HG03378 (cell line): Measurements from ENCODE around the gene DDHD1.
A peak's percentile ranks its signal among the peaks of the same experiment; 100 is the strongest.
"Not testable (repeated sequence)": the region's sequence is repeated elsewhere in the genome, so short reads cannot be mapped to it uniquely, and the experiment has no call there.

Experiments
- ATAC-seq: cut with Tn5 transposase; IDR thresholded peaks from one replicate; pipeline ENCODE4 v1.9.1; 2021; ENCODE audit warnings: mild to moderate bottlenecking, moderate library complexity; ENCODE audit not compliant: unreplicated experiment

DDHD1 gene

GRCh38 chr14:53109105-53110041, 43.8 kb downstream of the DDHD1 start:
- peak; percentile 81 for ATAC-seq

- ATAC-seq: peak; percentile 8
Observed at GRCh38 chr14:53108292-53109104, 44.6 kb downstream of the DDHD1 start.

- ATAC-seq: no peak
Observed at GRCh38 chr14:53106768-53107167, 46.4 kb downstream of the DDHD1 start.

GRCh38 chr14:53103636-53104340, 49.3 kb downstream of the DDHD1 start:
- no peak for ATAC-seq

GRCh38 chr14:53093206-53093605, 59.9 kb downstream of the DDHD1 start:
- ATAC-seq: no peak

GRCh38 chr14:53090853-53091252, 62.3 kb downstream of the DDHD1 start:
- no peak for ATAC-seq

- not testable (repeated sequence) for ATAC-seq
Observed at GRCh38 chr14:53084954-53085353, 68.2 kb downstream of the DDHD1 start.

GRCh38 chr14:53064475-53064874, 88.6 kb downstream of the DDHD1 start:
- ATAC-seq: no peak

GRCh38 chr14:53062856-53063255, 90.3 kb downstream of the DDHD1 start:
- no peak for ATAC-seq

GRCh38 chr14:53060046-53060445, 93.1 kb downstream of the DDHD1 start:
- no peak for ATAC-seq

- peak; percentile 66 for ATAC-seq
Observed at GRCh38 chr14:53055003-53055402, 98.1 kb downstream of the DDHD1 start.

GRCh38 chr14:53054457-53054856, 98.7 kb downstream of the DDHD1 start:
- ATAC-seq: no peak

GRCh38 chr14:53048631-53049030, 104.5 kb downstream of the DDHD1 start:
- no peak for ATAC-seq

GRCh38 chr14:53047307-53048069, 105.6 kb downstream of the DDHD1 start:
- ATAC-seq: no peak

GRCh38 chr14:53044486-53044885, 108.6 kb downstream of the DDHD1 start:
- no peak for ATAC-seq

GRCh38 chr14:53043027-53043581, 110.0 kb downstream of the DDHD1 start:
- ATAC-seq: no peak

- ATAC-seq: no peak
Observed at GRCh38 chr14:53042480-53042879, 110.6 kb downstream of the DDHD1 start.

GRCh38 chr14:53041067-53041466, 112.1 kb downstream of the DDHD1 start:
- ATAC-seq: no peak

GRCh38 chr14:53038629-53039028, 114.5 kb downstream of the DDHD1 start:
- ATAC-seq: no peak

- no peak for ATAC-seq
Observed at GRCh38 chr14:53037016-53037415, 116.1 kb downstream of the DDHD1 start.
